Stimulated activated CD8-positive, alpha-beta memory T cell treated with anti-CD3 and anti-CD28 coated beads, Interleukin-2, amount 100 ng/mL, for 1 hour (primary cell): ENCODE results near the gene PSENEN.
A peak's percentile ranks its signal among the peaks of the same experiment; 100 is the strongest.

Experiments
- DNase-seq, 2 donors: peaks; one replicate each; pipeline ENCODE4 v3.0.0-alpha.2; 2020; ENCODE audit warnings: low read depth in 2 of 2

The PSENEN gene

GRCh38 chr19:35745328-35746086, at the start of gene PSENEN, which contains the start of gene U2AF1L4:
TSS of gene PSENEN (plus strand) at chr19:35745651. CDS start at chr19:35745931, 280 bp downstream.
TSS of gene U2AF1L4 (minus strand) at chr19:35745418. CDS start at chr19:35745391, 27 bp downstream.
- peak; percentile 92 to 93 for DNase-seq

- no peak for DNase-seq
Observed at GRCh38 chr19:35695895-35696422, 49.5 kb upstream of the PSENEN start.

GRCh38 chr19:35696835-35697234, 48.6 kb upstream of the PSENEN start:
- DNase-seq: no peak

- peak; percentile 81 to 89 for DNase-seq
Observed at GRCh38 chr19:35702223-35703012, 43.0 kb upstream of the PSENEN start.

- no peak for DNase-seq
Observed at GRCh38 chr19:35703343-35703742, 42.1 kb upstream of the PSENEN start.

GRCh38 chr19:35704218-35704617, 41.2 kb upstream of the PSENEN start, which contains the start of gene ZBTB32:
TSS of gene ZBTB32 (plus strand) at chr19:35704558. CDS start at chr19:35714627, 10,069 bp downstream.
- no peak for DNase-seq

GRCh38 chr19:35708391-35708790, 37.1 kb upstream of the PSENEN start:
- no peak for DNase-seq

GRCh38 chr19:35710784-35711723, 34.4 kb upstream of the PSENEN start:
- DNase-seq: no peak

- no peak for DNase-seq
Observed at GRCh38 chr19:35712567-35713505, 32.6 kb upstream of the PSENEN start.

- DNase-seq: no peak
Observed at GRCh38 chr19:35713506-35713850, 32.0 kb upstream of the PSENEN start.

- no peak for DNase-seq
Observed at GRCh38 chr19:35713904-35714495, 31.5 kb upstream of the PSENEN start.

GRCh38 chr19:35714601-35715354, 30.7 kb upstream of the PSENEN start:
- DNase-seq: no peak

- no peak for DNase-seq
Observed at GRCh38 chr19:35715355-35715809, 30.1 kb upstream of the PSENEN start.

- DNase-seq: no peak
Observed at GRCh38 chr19:35715981-35716800, 29.3 kb upstream of the PSENEN start.

- DNase-seq: peak; percentile 87 to 94
Observed at GRCh38 chr19:35716801-35717664, 28.4 kb upstream of the PSENEN start.

- DNase-seq: peak in 1 of 2 donors; percentile 42
Observed at GRCh38 chr19:35717665-35718344, 27.6 kb upstream of the PSENEN start, which contains the start of gene KMT2B. TSS of gene KMT2B (plus strand) at chr19:35718003. CDS start at chr19:35718019, 16 bp downstream.
